ENCODE results near the gene PYCARD. TPM values are rescaled to one million over a fixed set of nuclear protein-coding genes. Genes with fewer than 3 reads are reported as not detected.

Gene PYCARD
- total and polyA plus RNA-seq, 8 donors: 13.2 to 59.8 (median 18.6) TPM

GRCh38 chr16:31223044-31223443, 20.5 kb upstream of the PYCARD start:
- intact Hi-C loops (cut with DNase I): no loop called here
- Histone ChIP-seq H3K4me1 (no peaks in the 10 kb centered on the region), H3K36me3 (no peaks in the 10 kb centered on the region), H3K27ac (no peak overlapping the region), H3K27me3 (peaks cover 0 to 35% of the 10 kb centered on the region in 2 donors), H3K4me3 (no peak overlapping the region), H3K9me3 (no peaks in the 10 kb centered on the region)
- no peak for TF ChIP-seq CTCF (IDR thresholded peaks at IDR 0.05)
- ATAC-seq: no peak
- DNase-seq: no peak

- H3K27me3 ChIP-seq: peaks cover 12 to 50% of the 10 kb centered on the region in 2 donors
- no peak for TF ChIP-seq CTCF (IDR thresholded peaks at IDR 0.05)
- intact Hi-C loops (cut with DNase I): no loop called here
- H3K27ac ChIP-seq: no peak overlapping the region
- ATAC-seq (no peak), DNase-seq (no peak)
- no peak overlapping the region for H3K4me3 ChIP-seq
- H3K4me1 ChIP-seq: peaks cover 2 to 7% of the 10 kb centered on the region in 2 donors
- H3K36me3 ChIP-seq: no peaks in the 10 kb centered on the region
- no peaks in the 10 kb centered on the region for H3K9me3 ChIP-seq
Measured at GRCh38 chr16:31221357-31222160, 19.0 kb upstream of the PYCARD start.

GRCh38 chr16:31219154-31219741, 16.7 kb upstream of the PYCARD start:
- H3K27ac ChIP-seq: no peak overlapping the region
- H3K27me3 ChIP-seq: peaks cover 27 to 70% of the 10 kb centered on the region in 2 donors
- no peaks in the 10 kb centered on the region for H3K36me3 ChIP-seq
- ATAC-seq (no peak), DNase-seq (no peak)
- H3K4me1 ChIP-seq: peaks cover 19 to 30% of the 10 kb centered on the region in 2 donors
- intact Hi-C loops (cut with DNase I): no loop called here
- H3K9me3 ChIP-seq: no peaks in the 10 kb centered on the region
- no peak overlapping the region for H3K4me3 ChIP-seq
- TF ChIP-seq CTCF (IDR thresholded peaks at IDR 0.05): no peak

- Histone ChIP-seq H3K36me3 (no peaks in the 10 kb centered on the region), H3K27me3 (peaks cover 27 to 81% of the 10 kb centered on the region in 2 donors), H3K27ac (no peak overlapping the region), H3K9me3 (no peaks in the 10 kb centered on the region), H3K4me3 (no peak overlapping the region), H3K4me1 (peaks cover 19 to 32% of the 10 kb centered on the region in 2 donors)
- ATAC-seq (no peak), DNase-seq (no peak)
- no peak for TF ChIP-seq CTCF (IDR thresholded peaks at IDR 0.05)
- intact Hi-C loops (cut with DNase I): no loop called here
Measured at GRCh38 chr16:31217136-31217530, 14.6 kb upstream of the PYCARD start.

GRCh38 chr16:31216422-31217135, 14.0 kb upstream of the PYCARD start, which contains the start of gene PYDC1:
TSS of gene PYDC1 (minus strand) at chr16:31217135. CDS start at chr16:31217028, 107 bp downstream.
- Histone ChIP-seq H3K9me3 (no peaks in the 10 kb centered on the region), H3K27ac (no peak within 1 kb of the TSS), H3K36me3 (no peaks in the 10 kb centered on the region), H3K4me1 (peaks cover 19 to 32% of the 10 kb centered on the region in 2 donors), H3K27me3 (peaks cover 27 to 81% of the 10 kb centered on the region in 2 donors), H3K4me3 (peak within 1 kb of the TSS; percentile 3 to 50)
- DNase-seq (peak in 1 of 4 donors; percentile 87), ATAC-seq (no peak)
- intact Hi-C loops (cut with DNase I): no loop called here
- TF ChIP-seq CTCF (IDR thresholded peaks at IDR 0.05): no peak

Measured in left lung (tissue), 10 donors.